GM23248 (cell line): ENCODE results near the gene SLC25A45. TPM values are rescaled to one million over a fixed set of nuclear protein-coding genes. Genes with fewer than 3 reads are reported as not detected.
A peak's percentile ranks its signal among the peaks of the same experiment; 100 is the strongest.

ENCODE experiments used
- DNase-seq: peaks from one replicate; pipeline ENCODE4 v3.0.0-alpha.2; 2015
- H2AFZ ChIP-seq: fragments of 200-600 bp; sonication (generic); 2 replicates; pipeline ENCODE4 v1.6.1; 2016; ENCODE audit warnings: antibody characterized with exemption
- H3F3A ChIP-seq: fragments of 200-600 bp; sonication (generic); 2 replicates; pipeline ENCODE4 v1.6.1; 2016; ENCODE audit warnings: mild to moderate bottlenecking, antibody characterized with exemption, mixed run types; ENCODE audit not compliant: insufficient read depth
- H3K27ac ChIP-seq: fragments of 200-600 bp; sonication (generic); 2 replicates; pipeline ENCODE4 v1.5.1; 2016; ENCODE audit warnings: mild to moderate bottlenecking
- H3K27me3 ChIP-seq: fragments of 200-600 bp; sonication (generic); replicated peaks from 2 replicates; pipeline ENCODE4 v1.6.1; 2016; ENCODE audit warnings: mild to moderate bottlenecking; ENCODE audit not compliant: insufficient read depth
- H3K36me3 ChIP-seq: fragments of 200-600 bp; sonication (generic); 2 replicates; pipeline ENCODE4 v1.6.1; 2016; ENCODE audit warnings: low read depth, mild to moderate bottlenecking
- H3K4me1 ChIP-seq: fragments of 200-600 bp; sonication (generic); 2 replicates; pipeline ENCODE4 v1.6.1; 2016; ENCODE audit warnings: mild to moderate bottlenecking; ENCODE audit not compliant: insufficient read depth
- H3K4me2 ChIP-seq: fragments of 200-600 bp; sonication (generic); one replicate; pipeline ENCODE4 v1.6.1; 2016; ENCODE audit warnings: mild to moderate bottlenecking; ENCODE audit not compliant: unreplicated experiment
- H3K4me3 ChIP-seq: fragments of 200-600 bp; sonication (generic); 2 replicates; pipeline ENCODE4 v1.5.1; 2016; ENCODE audit warnings: mild to moderate bottlenecking
- H3K79me2 ChIP-seq: fragments of 200-600 bp; sonication (generic); 2 replicates; pipeline ENCODE4 v1.6.1; 2016; ENCODE audit warnings: mild to moderate bottlenecking; ENCODE audit not compliant: insufficient read depth
- H3K9ac ChIP-seq: fragments of 200-600 bp; sonication (generic); 2 replicates; pipeline ENCODE4 v1.6.1; 2016; ENCODE audit warnings: mild to moderate bottlenecking
- H3K9me2 ChIP-seq: fragments of 200-600 bp; sonication (generic); 2 replicates; pipeline ENCODE4 v1.6.1; 2016; ENCODE audit warnings: mixed run types, mild to moderate bottlenecking, moderate library complexity; ENCODE audit not compliant: insufficient read depth
- H3K9me3 ChIP-seq: fragments of 200-600 bp; sonication (generic); one replicate; pipeline ENCODE4 v1.6.1; 2017; ENCODE audit warnings: low read depth
- H4K20me1 ChIP-seq: fragments of 200-600 bp; sonication (generic); 2 replicates; pipeline ENCODE4 v1.6.0; 2016; ENCODE audit not compliant: insufficient read depth
- EZH2 ChIP-seq: fragments of 200-600 bp; sonication (generic); IDR thresholded peaks from 2 replicates; pipeline ENCODE4 v1.6.1; 2018; ENCODE audit warnings: antibody characterized with exemption, mild to moderate bottlenecking; ENCODE audit not compliant: insufficient read depth, poor library complexity, severe bottlenecking
- EZH2phosphoT487 ChIP-seq: fragments of 200-600 bp; sonication (generic); IDR thresholded peaks from 2 replicates; pipeline ENCODE4 v1.6.1; 2018; ENCODE audit warnings: antibody characterized with exemption, moderate library complexity, mild to moderate bottlenecking, low read depth; ENCODE audit not compliant: insufficient read depth
- WGBS, 2 experiments: methylation state at CpG; one replicate each; pipeline ENCODE4 v1.1.6; 2015 to 2017; ENCODE audit warnings: low lambda C conversion rate in 2 of 2, low coverage in 1 of 2; ENCODE audit errors: missing lambda C conversion rate in 2 of 2; 5-methylcytosine and 5-hydroxymethylcytosine counted together
- in situ Hi-C: fragments of 300-500 bp; cut with MboI; formaldehyde crosslinking; loops from 2 replicates; pipeline ENCODE4 v1.15.0; 2020
- polyA plus RNA-seq: library from polyadenylated mRNA; unstranded; fragments of >200 nt; fragmentation: Nextera tagmentation; extraction: Ambion mirVana; gene quantifications from 2 replicates; pipeline ENCODE4 v1.2.1, GENCODE V29; 2016
- total RNA-seq: library from RNA; depleted of rRNA; stranded (reverse); fragments of >200 nt; shearing (Covaris generic); gene quantifications from 2 replicates; pipeline ENCODE4 v1.2.3, GENCODE V29; 2014

SLC25A45 gene
- total and polyA plus RNA-seq, 2 experiments from 2014 or later = 3.6 to 3.9 TPM

- WGBS, 2 experiments = 13 to 15% methylated on average over 35 of the region's 35 CpGs
- Histone ChIP-seq H3F3A (peaks cover 31% of the 10 kb centered on the region), H3K4me3 (peak overlapping the region; percentile 69), H3K36me3 (peaks cover 4% of the 10 kb centered on the region; the same call in 1 of the 2 replicates), H3K9me2 (no peaks in the 10 kb centered on the region), H4K20me1 (no peaks in the 10 kb centered on the region), H3K27ac (no peak overlapping the region), H3K79me2 (no peaks in the 10 kb centered on the region), H3K4me2 (peak overlapping the region; percentile 98), H3K4me1 (peaks cover 5% of the 10 kb centered on the region; the same call in 1 of the 2 replicates), H3K27me3 (no peaks in the 10 kb centered on the region), H2AFZ (peak overlapping the region; percentile 88), H3K9me3 (no peaks in the 10 kb centered on the region), H3K9ac (0 out of 2 replicates have a peak overlapping the region, but pooled peaks have one; percentile 15)
- peak; percentile 82 for DNase-seq
- TF ChIP-seq EZH2phosphoT487 (no peak), EZH2 (no peak)
- in situ Hi-C loops = no loop called here
Observed at GRCh38 chr11:65355776-65356393, 26.6 kb downstream of the SLC25A45 start.

- H3K4me3 ChIP-seq = peak overlapping the region; percentile 78
- H3F3A ChIP-seq = peaks cover 34% of the 10 kb centered on the region
- WGBS, 2 experiments = 3% methylated on average over 17 to 32 of the region's 47 CpGs
- H3K79me2 ChIP-seq = no peaks in the 10 kb centered on the region
- H3K27ac ChIP-seq = no peak overlapping the region
- H3K27me3 ChIP-seq = no peaks in the 10 kb centered on the region
- peak overlapping the region; percentile 88 for H2AFZ ChIP-seq
- H3K9ac ChIP-seq = 0 out of 2 replicates have a peak overlapping the region, but pooled peaks have one; percentile 15
- H4K20me1 ChIP-seq = no peaks in the 10 kb centered on the region
- H3K4me2 ChIP-seq = peak overlapping the region; percentile 98
- peaks cover 5% of the 10 kb centered on the region; the same call in 1 of the 2 replicates for H3K4me1 ChIP-seq
- in situ Hi-C loops = no loop called here
- H3K9me3 ChIP-seq = no peaks in the 10 kb centered on the region
- no peak for DNase-seq
- peaks cover 10% of the 10 kb centered on the region; the same call in 1 of the 2 replicates for H3K36me3 ChIP-seq
- no peaks in the 10 kb centered on the region for H3K9me2 ChIP-seq
- TF ChIP-seq EZH2 = no peak
- no peak for TF ChIP-seq EZH2phosphoT487
Observed at GRCh38 chr11:65355013-65355775, 27.3 kb downstream of the SLC25A45 start.

- H4K20me1 ChIP-seq = no peaks in the 10 kb centered on the region
- H3K36me3 ChIP-seq = peaks cover 15% of the 10 kb centered on the region; the same call in 1 of the 2 replicates
- in situ Hi-C loops = no loop called here
- no peak for TF ChIP-seq EZH2
- no peak for TF ChIP-seq EZH2phosphoT487
- H3K4me3 ChIP-seq = peak within 1 kb of the TSS; percentile 78
- H3K79me2 ChIP-seq = no peaks in the 10 kb centered on the region
- peak within 1 kb of the TSS; percentile 88 for H2AFZ ChIP-seq
- H3K4me1 ChIP-seq = peaks cover 5% of the 10 kb centered on the region; the same call in 1 of the 2 replicates
- H3K9ac ChIP-seq = peak within 1 kb of the TSS; percentile 37
- peak within 1 kb of the TSS; percentile 20 for H3K27ac ChIP-seq
- 1% methylated on average over 31 to 63 of the region's 79 CpGs for WGBS, 2 experiments
- H3K27me3 ChIP-seq = no peaks in the 10 kb centered on the region
- peak; percentile 98 for DNase-seq
- H3F3A ChIP-seq = peaks cover 34% of the 10 kb centered on the region
- no peaks in the 10 kb centered on the region for H3K9me2 ChIP-seq
- H3K9me3 ChIP-seq = no peaks in the 10 kb centered on the region
- peak within 1 kb of the TSS; percentile 98 for H3K4me2 ChIP-seq
Observed at GRCh38 chr11:65354265-65355012, 28.0 kb downstream of the SLC25A45 start, which contains the start of gene TIGD3. TSS of gene TIGD3 (plus strand) at chr11:65354751. CDS start at chr11:65355809, 1,058 bp downstream.

GRCh38 chr11:65353900-65354264 lies 28.6 kb downstream of the SLC25A45 start:
- Histone ChIP-seq H3K79me2 (no peaks in the 10 kb centered on the region), H3K4me2 (peak overlapping the region; percentile 86), H3K9me3 (no peaks in the 10 kb centered on the region), H3K4me1 (peaks cover 5% of the 10 kb centered on the region; the same call in 1 of the 2 replicates), H3K9ac (peak overlapping the region; percentile 37; the same call in 1 of the 2 replicates), H3K9me2 (no peaks in the 10 kb centered on the region), H3K36me3 (peaks cover 21% of the 10 kb centered on the region), H3K4me3 (peak overlapping the region; percentile 78), H4K20me1 (no peaks in the 10 kb centered on the region), H3K27ac (peak overlapping the region; percentile 20), H2AFZ (0 out of 2 replicates have a peak overlapping the region, but pooled peaks have one; percentile 50), H3F3A (peaks cover 34% of the 10 kb centered on the region), H3K27me3 (no peaks in the 10 kb centered on the region)
- 13 to 15% methylated on average over 16 of the region's 16 CpGs for WGBS, 2 experiments
- TF ChIP-seq EZH2phosphoT487 (no peak), EZH2 (no peak)
- DNase-seq = no peak
- in situ Hi-C loops = no loop called here
